ENCODE results near the gene SMC1B. TPM values are rescaled to one million over a fixed set of nuclear protein-coding genes. Genes with fewer than 3 reads are reported as not detected.

SMC1B gene
- total RNA-seq, 4 donors from 2014 or later = 0.13 TPM; not detected in 3

- TF ChIP-seq POLR2A (IDR thresholded peaks at IDR 0.05) (no peak), CTCF (IDR thresholded peaks at IDR 0.05) (no peak)
These were observed 89.1 kb downstream of the SMC1B start for GRCh38 chr22:45324311-45324711.

DNA sequence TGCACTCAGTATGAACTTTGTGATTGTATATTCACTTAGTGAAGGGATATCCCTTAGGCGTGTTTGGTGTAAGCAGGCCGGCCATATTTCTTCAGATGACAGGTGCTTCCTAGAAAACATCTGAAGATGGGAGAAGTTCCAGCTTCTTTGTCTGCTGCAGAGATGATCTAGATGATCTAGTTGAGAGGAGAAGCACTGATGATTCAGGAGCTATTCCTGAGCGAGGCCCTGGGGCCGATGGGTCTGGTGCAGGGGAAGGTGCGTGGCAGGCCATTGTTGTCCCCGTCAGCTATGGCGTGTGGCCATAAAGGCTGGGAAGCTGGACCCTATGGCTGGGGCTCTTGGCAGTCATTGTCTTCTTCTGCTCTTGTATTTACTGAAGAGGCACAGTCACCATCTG is 89.7 kb downstream of the SMC1B start:
- 81 to 89% methylated on average over 7 of the region's 7 CpGs for WGBS, 2 donors
- intact Hi-C loops (cut with DNase I) = loop anchor here (10.0 kb wide), 1 partner anchor 111 kb away; no protein-coding TSS in a partner anchor
- no peak for DNase-seq
- Histone ChIP-seq H3K27ac (no peak overlapping the region), H3K36me3 (peaks cover 19 to 21% of the 10 kb centered on the region in 2 donors), H3K27me3 (no peaks in the 10 kb centered on the region), H3K4me1 (peaks cover 5 to 6% of the 10 kb centered on the region in 2 donors), H3K4me3 (replicated peaks in 1 of 3) (no peak overlapping the region), H3K9me3 (no peaks in the 10 kb centered on the region)
- TF ChIP-seq CTCF (IDR thresholded peaks at IDR 0.05) = no peak
- TF ChIP-seq POLR2A (IDR thresholded peaks at IDR 0.05) = no peak

More at GRCh38 chr22:45324311-45324711, 89.1 kb downstream of the SMC1B start:
- H3K9me3 ChIP-seq = no peaks in the 10 kb centered on the region
- DNase-seq = no peak
- H3K27me3 ChIP-seq = no peaks in the 10 kb centered on the region
- H3K27ac ChIP-seq = no peak overlapping the region
- H3K4me3 ChIP-seq (replicated peaks in 1 of 3) = no peak overlapping the region
- H3K36me3 ChIP-seq = peaks cover 19 to 21% of the 10 kb centered on the region in 2 donors
- 94 to 95% methylated on average over 12 of the region's 12 CpGs for WGBS, 2 donors
- intact Hi-C loops (cut with DNase I) = loop anchor here (10.0 kb wide), 1 partner anchor 110 kb away; no protein-coding TSS in a partner anchor
- peaks cover 0 to 2% of the 10 kb centered on the region in 2 donors for H3K4me1 ChIP-seq

DNA sequence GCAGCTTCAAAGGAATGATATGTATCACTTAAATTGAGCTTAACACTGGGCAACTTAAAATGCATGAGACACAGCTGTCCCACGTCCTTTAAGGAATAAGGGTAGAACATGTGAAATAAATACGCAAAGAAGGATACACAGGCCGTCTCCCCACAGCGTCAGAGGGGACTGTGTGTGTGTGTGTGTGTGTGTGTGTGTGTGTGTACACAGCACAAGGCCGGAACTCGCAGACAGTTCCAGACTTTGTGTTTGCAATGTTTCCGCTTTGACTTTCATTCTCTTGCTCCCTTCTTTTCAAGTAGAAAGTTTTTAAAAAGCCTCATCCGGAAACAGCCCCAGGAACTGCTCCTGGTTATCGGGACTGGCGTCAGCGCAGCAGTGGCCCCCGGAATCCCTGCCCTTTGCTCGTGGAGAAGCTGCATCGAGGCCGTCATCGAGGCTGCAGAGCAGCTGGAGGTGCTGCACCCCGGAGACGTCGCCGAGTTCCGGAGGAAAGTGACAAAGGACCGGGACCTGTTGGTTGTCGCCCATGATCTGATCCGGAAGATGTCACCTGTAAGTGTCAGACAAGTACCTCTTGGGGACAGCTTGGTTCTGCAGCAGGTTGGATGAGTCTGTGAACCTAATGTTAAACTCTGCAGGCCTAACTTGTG is 90.4 kb downstream of the SMC1B start:
- intact Hi-C loops (cut with DNase I) = loop anchor here (10.0 kb wide), 1 partner anchor 112 kb away; no protein-coding TSS in a partner anchor
- Histone ChIP-seq H3K27ac (no peak overlapping the region), H3K4me3 (replicated peaks in 1 of 3) (no peak overlapping the region), H3K36me3 (peaks cover 19 to 21% of the 10 kb centered on the region in 2 donors), H3K27me3 (no peaks in the 10 kb centered on the region), H3K4me1 (peaks cover 5 to 12% of the 10 kb centered on the region in 2 donors), H3K9me3 (no peaks in the 10 kb centered on the region)
- TF ChIP-seq POLR2A (IDR thresholded peaks at IDR 0.05) (no peak), CTCF (IDR thresholded peaks at IDR 0.05) (no peak)
- DNase-seq = no peak
- 92 to 93% methylated on average over 24 of the region's 24 CpGs for WGBS, 2 donors

GRCh38 chr22:45321827-45322226 is 91.6 kb downstream of the SMC1B start:
- no peaks in the 10 kb centered on the region for H3K9me3 ChIP-seq
- no peak overlapping the region for H3K4me3 ChIP-seq (replicated peaks in 1 of 3)
- DNase-seq = no peak
- WGBS, 2 donors = 85 to 87% methylated on average over 12 of the region's 12 CpGs
- peaks cover 14 to 19% of the 10 kb centered on the region in 2 donors for H3K36me3 ChIP-seq
- no peak overlapping the region for H3K27ac ChIP-seq
- H3K27me3 ChIP-seq = no peaks in the 10 kb centered on the region
- no peak for TF ChIP-seq POLR2A (IDR thresholded peaks at IDR 0.05)
- TF ChIP-seq CTCF (IDR thresholded peaks at IDR 0.05) = no peak
- peaks cover 5 to 17% of the 10 kb centered on the region in 2 donors for H3K4me1 ChIP-seq
- intact Hi-C loops (cut with DNase I) = loop anchor here (10.0 kb wide), 1 partner anchor 113 kb away; no protein-coding TSS in a partner anchor

DNA sequence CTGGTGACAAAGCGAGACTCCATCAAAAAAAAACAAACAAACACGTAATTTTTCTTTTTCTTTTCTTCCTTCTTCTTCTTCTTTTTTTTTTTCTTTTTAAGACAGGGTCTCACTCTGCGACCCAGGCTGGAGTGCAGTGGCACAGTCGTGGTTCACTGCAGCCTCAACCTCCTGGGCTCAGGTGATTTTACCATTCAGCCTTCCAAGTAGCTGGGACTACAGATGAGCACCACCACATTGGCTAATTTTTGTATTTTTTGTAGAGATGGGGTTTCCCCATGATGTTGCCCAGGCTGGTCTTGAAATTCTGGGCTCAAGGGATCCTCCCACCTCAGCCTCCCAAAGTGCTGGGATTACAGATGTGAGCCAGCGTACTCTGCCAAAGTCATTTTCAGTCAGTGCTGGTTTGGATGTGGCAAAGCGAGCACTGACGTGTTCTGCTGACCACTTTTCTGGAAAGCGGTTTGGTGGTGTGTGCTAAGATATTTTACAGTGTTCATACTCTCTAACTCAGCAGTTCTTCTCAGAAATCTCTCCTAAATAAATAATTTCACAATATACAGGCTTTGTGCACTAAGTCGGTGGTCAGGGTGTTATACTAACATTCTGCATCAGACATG is 92.9 kb downstream of the SMC1B start:
- H3K27me3 ChIP-seq = no peaks in the 10 kb centered on the region
- intact Hi-C loops (cut with DNase I) = loop anchor here (10.0 kb wide), 1 partner anchor 114 kb away; no protein-coding TSS in a partner anchor
- peaks cover 14 to 19% of the 10 kb centered on the region in 2 donors for H3K36me3 ChIP-seq
- TF ChIP-seq POLR2A (IDR thresholded peaks at IDR 0.05) (no peak), CTCF (IDR thresholded peaks at IDR 0.05) (no peak)
- no peak overlapping the region for H3K4me3 ChIP-seq (replicated peaks in 1 of 3)
- 85 to 92% methylated on average over 9 of the region's 9 CpGs for WGBS, 2 donors
- DNase-seq = no peak
- H3K27ac ChIP-seq = peak overlapping the region in 1 of 3 donors; percentile 69
- H3K9me3 ChIP-seq = no peaks in the 10 kb centered on the region
- peaks cover 5 to 17% of the 10 kb centered on the region in 2 donors for H3K4me1 ChIP-seq

All from thyroid gland (tissue), 4 donors.